ENCODE results near the gene AMOTL2. TPM values are rescaled to one million over a fixed set of nuclear protein-coding genes. Genes with fewer than 3 reads are reported as not detected.

The AMOTL2 gene
- total RNA-seq, 1 donor from 2014 or later, result not detected

- TF ChIP-seq CTCF (IDR thresholded peaks at IDR 0.05), result no peak
- H3K4me1 Mint-ChIP-seq, result peaks cover 9% of the 10 kb centered on the region
- peaks cover 34% of the 10 kb centered on the region for H3K27me3 Mint-ChIP-seq
- POLR2A ChIA-PET, result no interaction called here
- H3K9me3 Mint-ChIP-seq, result peaks cover 7% of the 10 kb centered on the region
- ATAC-seq (ENCODE audit: low read depth), result no peak
- H3K27ac Mint-ChIP-seq, result no peak overlapping the region
- no peak for DNase-seq
- no peak overlapping the region for H3K4me3 Mint-ChIP-seq
- intact Hi-C loops (cut with micrococcal nuclease), result no loop called here
- CTCF ChIA-PET, result no interaction called here
- no peaks in the 10 kb centered on the region for H3K36me3 Mint-ChIP-seq (ENCODE audit: low read depth)
Observed at GRCh38 chr3:134380249-134380648, 6.0 kb upstream of the AMOTL2 start.

- POLR2A ChIA-PET, result no interaction called here
- CTCF ChIA-PET, result interaction anchor here (1.5 kb wide), 1 partner anchor 166 kb away, joined by 5 read pairs; no protein-coding TSS in a partner anchor
- Mint-ChIP-seq H3K4me1 (peaks cover 17% of the 10 kb centered on the region), H3K36me3 (ENCODE audit: low read depth) (no peaks in the 10 kb centered on the region), H3K9me3 (peaks cover 7% of the 10 kb centered on the region), H3K27ac (no peak overlapping the region), H3K4me3 (no peak overlapping the region), H3K27me3 (peaks cover 38% of the 10 kb centered on the region)
- DNase-seq (no peak), ATAC-seq (ENCODE audit: low read depth) (no peak)
- intact Hi-C loops (cut with micrococcal nuclease), result loop anchor here (5.0 kb wide), 1 partner anchor 167 kb away; no protein-coding TSS in a partner anchor
- TF ChIP-seq CTCF (IDR thresholded peaks at IDR 0.05), result no peak
Observed at GRCh38 chr3:134378818-134379217, 4.6 kb upstream of the AMOTL2 start.

GRCh38 chr3:134378384-134378783, 4.1 kb upstream of the AMOTL2 start:
- Mint-ChIP-seq H3K4me1 (peaks cover 17% of the 10 kb centered on the region), H3K36me3 (ENCODE audit: low read depth) (no peaks in the 10 kb centered on the region), H3K27ac (no peak overlapping the region), H3K9me3 (peaks cover 7% of the 10 kb centered on the region), H3K27me3 (peaks cover 38% of the 10 kb centered on the region), H3K4me3 (no peak overlapping the region)
- DNase-seq (no peak), ATAC-seq (ENCODE audit: low read depth) (no peak)
- ChIA-PET CTCF (interaction anchor here (1.5 kb wide), 1 partner anchor 165 kb away, joined by 5 read pairs; no protein-coding TSS in a partner anchor), POLR2A (no interaction called here)
- no peak for TF ChIP-seq CTCF (IDR thresholded peaks at IDR 0.05)
- intact Hi-C loops (cut with micrococcal nuclease), result loop anchor here (5.0 kb wide), 1 partner anchor 166 kb away; no protein-coding TSS in a partner anchor

- intact Hi-C loops (cut with micrococcal nuclease), result loop anchor here (5.0 kb wide), 1 partner anchor 166 kb away; no protein-coding TSS in a partner anchor
- Mint-ChIP-seq H3K27me3 (peaks cover 43% of the 10 kb centered on the region), H3K27ac (no peak overlapping the region), H3K4me3 (no peak overlapping the region), H3K9me3 (peaks cover 7% of the 10 kb centered on the region), H3K4me1 (peaks cover 17% of the 10 kb centered on the region), H3K36me3 (ENCODE audit: low read depth) (no peaks in the 10 kb centered on the region)
- ATAC-seq (ENCODE audit: low read depth), result no peak
- no peak for DNase-seq
- TF ChIP-seq CTCF (IDR thresholded peaks at IDR 0.05), result no peak
- ChIA-PET CTCF (interaction anchor here (1.5 kb wide), 1 partner anchor 165 kb away, joined by 5 read pairs; no protein-coding TSS in a partner anchor), POLR2A (no interaction called here)
Observed at GRCh38 chr3:134377896-134378295, 3.6 kb upstream of the AMOTL2 start.

- Mint-ChIP-seq H3K9me3 (peaks cover 7% of the 10 kb centered on the region), H3K4me1 (peaks cover 17% of the 10 kb centered on the region), H3K27ac (no peak overlapping the region), H3K4me3 (no peak overlapping the region), H3K36me3 (ENCODE audit: low read depth) (no peaks in the 10 kb centered on the region), H3K27me3 (peaks cover 46% of the 10 kb centered on the region)
- peak; percentile 7 for DNase-seq
- ChIA-PET POLR2A (no interaction called here), CTCF (no interaction called here)
- ATAC-seq (ENCODE audit: low read depth), result no peak
- TF ChIP-seq CTCF (IDR thresholded peaks at IDR 0.05), result no peak
- intact Hi-C loops (cut with micrococcal nuclease), result loop anchor here (5.0 kb wide), 1 partner anchor 165 kb away; no protein-coding TSS in a partner anchor
Observed at GRCh38 chr3:134376786-134377426, 2.7 kb upstream of the AMOTL2 start.
